ENCODE measurements around the gene TMEM147. TPM values are rescaled to one million over a fixed set of nuclear protein-coding genes. Genes with fewer than 3 reads are reported as not detected.

TMEM147 gene
- total RNA-seq, 1 donor from 2014 or later, result 87.7 TPM

DNA sequence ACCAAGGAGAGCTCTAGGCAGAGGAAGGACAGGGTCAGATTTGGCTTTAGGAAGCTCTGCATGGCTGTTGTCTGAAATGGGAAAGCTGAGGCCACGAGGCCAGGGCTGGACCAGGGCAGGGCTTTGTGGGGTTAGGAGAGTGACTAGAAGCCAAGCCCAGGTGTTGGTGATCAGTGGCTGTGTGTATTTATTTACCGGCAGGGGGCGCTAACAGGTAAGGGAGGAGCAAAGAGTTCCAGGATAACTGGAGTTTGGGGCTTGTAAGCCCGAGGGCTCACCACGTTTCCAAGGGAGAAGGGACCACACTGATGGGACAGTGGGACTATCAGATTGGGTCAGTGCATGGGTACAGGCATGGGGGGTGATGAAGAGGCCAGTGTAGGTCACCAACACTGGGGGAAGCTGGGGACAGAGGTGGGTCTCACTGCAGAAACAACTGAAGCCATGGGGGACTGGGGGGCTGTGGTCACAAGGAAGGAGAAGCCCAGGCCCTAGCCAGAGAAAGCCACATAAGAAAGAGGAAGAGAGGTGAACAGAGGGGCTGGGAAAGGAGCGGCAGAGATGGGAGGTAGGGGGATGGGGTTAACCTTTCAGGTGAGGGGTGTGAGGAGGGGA lies 3.9 kb downstream of the TMEM147 start:
- peak; percentile 36 for ATAC-seq

DNA sequence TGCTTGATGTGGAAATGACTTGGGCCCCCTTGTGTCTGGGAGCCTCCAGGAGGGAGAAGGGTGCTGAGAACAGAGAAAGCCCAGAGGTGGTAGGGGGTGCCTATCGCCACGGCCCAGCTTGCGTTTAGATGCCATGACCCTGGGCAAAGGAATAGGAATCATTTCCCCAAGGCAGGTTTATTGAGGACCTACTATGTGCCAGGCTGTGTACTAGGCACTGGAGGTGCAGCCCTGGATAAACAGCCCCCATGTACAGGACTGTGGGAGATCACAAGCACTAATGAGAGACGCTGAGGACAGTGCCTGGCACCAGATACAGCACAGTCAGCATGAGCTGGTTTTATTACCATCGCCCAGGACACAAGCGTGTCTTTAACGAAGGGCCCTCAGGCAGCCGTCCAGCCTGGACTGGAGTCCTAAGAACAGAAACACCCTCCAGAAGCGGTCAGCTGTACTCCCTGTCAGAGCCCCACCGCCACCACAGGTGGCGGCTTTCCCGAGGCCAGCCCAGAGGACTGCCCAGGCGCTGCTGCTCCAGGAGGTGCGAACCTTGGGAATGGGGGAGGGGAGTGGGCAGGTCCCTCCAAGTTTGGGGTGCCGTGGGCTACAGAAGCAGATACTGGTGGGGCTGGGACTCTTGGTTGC lies 4.6 kb downstream of the TMEM147 start:
- no peak for ATAC-seq

DNA sequence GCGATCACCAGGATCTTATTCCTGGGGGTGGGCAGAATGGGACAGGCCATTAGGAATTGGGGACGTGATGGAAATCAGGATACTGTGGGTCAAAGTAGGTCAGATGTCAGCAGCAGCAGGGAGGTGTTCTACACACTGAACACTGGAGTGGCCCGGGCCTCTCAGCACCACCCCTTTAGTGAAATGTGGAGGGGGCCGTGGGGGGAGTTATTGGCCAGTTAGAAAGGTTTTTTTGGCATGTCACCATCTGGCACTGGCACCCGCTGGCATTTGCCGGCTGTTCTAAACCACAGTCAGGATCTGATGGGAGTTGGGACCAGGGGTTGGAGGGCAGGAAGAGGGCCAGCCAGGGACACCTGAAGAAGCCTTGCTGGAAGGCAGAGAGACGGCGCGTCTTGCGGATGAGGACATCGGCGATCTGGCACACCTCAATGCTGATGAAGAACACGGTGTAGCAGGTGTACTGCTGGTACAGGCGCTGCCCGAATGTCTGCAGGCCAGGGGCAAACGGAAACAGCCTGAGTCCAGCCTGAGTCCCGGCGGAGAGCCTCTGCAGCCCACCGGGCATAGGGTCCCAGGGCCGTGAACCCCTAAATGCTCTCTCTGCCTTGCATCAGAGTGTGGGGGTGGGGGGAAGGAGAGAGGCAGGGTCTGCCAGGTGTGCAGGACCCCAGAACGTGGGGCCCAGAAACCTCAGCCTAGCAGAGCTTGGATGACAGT lies 5.8 kb downstream of the TMEM147 start:
- ATAC-seq, result no peak

DNA sequence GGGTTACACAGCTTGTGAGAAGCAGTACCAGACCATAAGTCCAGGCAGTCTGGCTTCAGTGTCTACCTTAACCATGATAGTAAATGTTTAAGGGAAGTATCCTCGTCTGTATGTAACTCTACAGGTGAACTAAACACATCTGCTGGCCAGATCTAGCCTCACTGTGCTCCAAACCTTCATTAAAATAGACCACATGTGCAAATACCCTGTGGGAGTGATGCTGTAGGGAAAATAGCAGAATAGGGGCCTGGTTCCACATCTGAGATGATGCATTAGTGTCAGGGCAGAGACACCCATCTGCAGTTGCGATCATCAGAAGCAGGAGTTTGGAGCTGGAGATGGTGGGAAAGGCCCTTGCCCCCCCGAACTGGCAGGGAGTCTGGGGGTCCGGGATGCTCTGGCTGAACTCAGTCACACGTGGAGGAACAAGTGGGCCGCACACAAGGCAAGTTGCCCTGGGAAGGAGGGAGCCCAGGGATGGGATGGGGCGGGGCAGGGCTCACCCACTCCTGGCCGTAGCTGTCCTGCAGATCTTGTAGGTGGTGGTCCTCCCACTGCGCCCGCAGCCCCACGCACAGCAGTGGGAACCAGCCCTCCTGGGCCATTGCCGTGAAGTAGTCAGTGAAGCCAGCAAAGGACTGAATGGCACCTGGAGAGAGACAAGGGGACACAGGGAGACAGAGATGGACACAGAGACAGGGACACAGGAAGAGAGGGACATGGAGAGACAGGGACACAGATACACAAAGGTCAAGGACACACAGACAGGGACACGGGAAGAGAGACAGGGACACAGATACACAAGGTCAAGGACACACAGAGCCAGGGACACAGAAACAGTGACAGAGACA lies 7.3 kb downstream of the TMEM147 start:
- ATAC-seq, result no peak

DNA sequence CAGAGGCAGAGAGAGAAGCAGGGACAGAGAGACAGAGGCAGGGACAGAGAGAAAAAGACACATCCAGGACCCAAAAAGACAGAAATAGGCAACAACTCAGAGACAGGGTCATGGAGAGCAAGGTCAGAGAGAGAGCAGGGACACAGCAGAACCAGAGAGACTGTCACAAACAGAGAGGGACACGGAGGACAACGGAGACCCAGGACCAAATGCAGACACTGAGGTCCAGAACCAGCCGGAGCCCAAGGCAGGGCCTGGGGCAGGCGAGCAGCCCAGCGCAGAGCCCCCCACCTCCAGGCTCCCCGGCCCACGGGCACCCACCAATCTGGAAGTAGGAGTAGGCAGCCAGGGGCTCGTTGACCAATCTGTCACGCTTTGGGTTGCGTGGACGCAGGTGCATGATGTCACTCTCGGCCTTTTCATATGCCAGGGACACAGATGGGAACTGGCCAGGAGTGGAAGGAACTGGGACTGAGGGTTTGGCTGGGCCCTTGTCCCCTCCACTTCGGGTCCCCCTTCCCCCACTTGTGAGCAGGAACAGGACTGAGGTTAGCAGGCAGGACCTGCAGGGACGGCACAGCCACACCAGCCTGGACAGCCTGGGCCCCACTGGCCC lies 8.1 kb downstream of the TMEM147 start:
- no peak for ATAC-seq

DNA sequence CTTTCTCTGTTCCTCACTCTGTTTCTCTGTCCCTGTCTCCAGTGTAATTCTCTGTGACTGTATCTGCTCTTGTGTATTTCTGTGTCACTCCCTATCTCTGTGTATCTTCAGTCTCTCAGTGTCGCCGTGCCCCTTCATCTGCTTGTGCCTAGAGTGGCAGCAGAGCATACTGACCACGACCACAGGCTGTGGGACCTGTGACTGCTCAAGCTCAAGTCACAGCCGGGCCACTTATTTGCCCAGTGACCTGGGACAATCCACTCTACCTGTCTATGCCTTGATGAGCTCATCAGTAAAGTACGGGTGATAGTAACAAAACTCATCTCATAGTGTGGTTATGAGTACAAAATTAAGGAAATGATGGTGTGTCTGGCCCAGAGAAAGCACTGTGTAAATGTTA lies 8.7 kb downstream of the TMEM147 start:
- no peak for ATAC-seq

DNA sequence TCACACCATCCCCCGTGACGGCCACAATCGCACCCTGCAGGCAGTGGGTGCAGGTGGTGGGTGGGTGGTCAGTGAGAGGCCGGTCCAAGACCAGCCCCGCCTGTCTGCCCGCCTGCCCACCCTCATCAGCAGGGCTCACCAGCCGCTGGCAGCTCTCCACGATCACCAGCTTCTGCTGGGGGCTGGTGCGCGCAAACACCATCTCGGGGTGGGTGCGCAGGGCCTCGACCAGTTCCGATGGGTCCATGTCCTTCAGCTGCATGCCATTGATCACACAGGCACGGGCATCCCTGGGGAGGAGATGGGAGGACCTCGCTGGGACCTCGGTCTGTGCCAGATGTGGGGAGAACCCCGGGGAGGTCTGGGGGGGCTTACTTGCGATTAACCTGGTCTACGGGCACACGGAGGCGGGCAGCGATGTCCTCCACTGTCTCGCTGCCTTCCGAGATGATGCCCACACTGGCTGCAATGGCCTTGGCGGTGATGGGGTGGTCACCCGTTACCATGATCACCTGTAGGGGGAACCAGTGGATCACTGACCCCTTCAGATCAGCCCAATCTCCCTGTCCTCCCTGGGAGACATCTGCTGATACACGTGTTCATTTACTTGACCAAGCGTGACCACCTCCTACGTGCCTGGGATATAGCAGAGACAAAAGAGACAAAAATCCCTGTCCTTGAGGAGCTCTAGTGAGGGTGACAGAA lies 10.0 kb downstream of the TMEM147 start:
- no peak for ATAC-seq

DNA sequence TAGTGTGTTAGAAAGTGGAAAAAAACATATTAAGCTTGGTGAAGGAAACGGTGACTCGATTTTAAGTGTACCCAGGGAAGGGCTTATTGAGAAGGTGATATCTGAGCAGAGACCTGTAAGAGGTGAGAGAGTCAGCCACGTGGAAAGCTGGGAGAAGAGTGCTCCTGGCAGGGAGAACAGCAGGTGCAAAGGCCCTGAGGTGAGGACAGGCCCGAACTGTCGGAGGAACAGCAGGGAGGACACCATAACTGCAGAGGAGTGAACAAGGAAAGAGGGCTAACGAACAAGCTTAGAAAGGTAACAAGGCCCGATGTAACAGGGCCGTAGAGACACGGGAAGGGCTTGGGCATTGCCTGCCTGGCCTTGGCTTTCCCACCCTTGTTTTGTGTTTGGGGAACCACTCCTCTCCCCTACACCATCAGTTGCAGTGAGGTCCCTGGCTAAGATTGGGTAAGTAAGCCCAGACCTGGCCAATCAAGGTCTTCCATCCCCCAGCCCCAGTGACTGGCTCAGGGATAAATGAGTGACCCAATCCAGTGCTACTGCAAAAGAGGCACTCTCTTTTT lies 10.7 kb downstream of the TMEM147 start:
- ATAC-seq, result no peak

DNA sequence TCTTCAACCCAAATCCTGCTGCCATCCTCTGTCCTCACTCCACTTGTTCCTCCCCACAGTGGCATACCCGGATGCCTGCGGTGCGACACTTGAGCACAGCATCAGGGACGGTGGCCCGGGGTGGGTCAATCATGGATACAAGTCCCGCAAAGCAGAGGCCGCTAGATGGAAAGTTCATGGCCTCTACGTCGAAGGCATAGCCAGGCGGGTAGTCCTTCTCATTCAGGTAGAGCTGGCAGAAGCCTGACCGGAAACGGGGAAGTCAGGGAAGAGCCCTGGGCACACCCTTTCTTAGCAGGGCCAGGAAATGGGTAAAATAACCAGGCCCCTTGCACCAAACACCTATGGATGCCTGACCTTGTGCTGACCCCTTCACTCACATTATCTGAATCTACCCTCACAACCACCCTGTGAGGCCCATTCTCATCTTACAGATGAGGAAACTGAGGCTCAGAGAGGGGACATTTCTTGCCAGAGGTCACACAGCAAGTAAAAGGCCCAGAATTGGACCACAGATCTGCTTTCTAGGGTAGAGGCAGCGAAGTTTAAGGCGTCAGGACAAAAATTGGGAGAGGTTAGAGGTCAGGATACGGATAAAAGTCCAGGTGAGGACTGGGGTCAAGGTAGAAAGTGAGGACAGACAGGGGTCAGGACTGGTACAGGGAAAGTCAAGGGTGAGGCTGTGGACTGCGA lies 11.6 kb downstream of the TMEM147 start:
- no peak for ATAC-seq

DNA sequence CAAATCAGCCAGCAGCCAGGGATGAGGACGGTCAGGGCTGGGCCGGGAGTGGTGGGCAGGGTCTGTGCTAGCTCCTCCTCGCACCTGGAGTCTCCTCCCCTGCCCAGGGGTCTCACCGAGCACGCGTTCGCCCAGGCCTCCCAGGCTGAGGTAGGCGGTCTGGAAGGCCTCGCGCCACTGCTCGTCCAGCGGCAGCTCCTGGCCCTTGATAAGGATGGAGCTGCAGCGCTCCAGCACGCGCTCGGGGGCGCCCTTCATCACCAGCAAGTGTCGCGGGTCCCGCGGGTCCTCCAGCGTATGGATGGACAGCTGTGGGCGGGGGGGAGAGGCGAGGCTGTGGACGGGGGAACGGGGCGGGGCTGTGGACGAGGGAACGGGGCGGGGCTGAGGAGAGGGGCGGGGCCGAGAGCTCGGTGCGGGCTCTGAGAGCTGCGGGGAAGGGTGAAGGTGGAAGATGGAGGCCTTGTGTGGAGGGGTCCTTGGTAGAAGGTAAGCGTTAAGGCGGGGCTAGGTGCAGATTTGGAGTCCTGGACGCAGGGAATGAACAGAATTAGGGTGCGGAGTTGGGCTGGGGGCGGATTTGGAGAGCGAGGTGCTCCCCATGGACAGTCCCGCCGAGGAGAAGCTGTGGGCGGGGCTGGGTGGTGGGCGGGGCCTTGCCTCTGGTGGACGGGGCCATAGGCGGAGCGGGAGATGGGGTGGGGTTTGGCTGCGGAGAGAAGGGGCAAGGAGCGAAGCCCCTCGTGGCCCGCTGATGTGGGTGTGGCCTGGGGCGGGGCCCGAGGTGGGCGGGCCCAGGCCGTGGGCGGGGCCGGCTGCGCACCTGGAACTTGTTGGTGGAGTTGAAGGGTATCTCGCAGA lies 12.3 kb downstream of the TMEM147 start:
- ATAC-seq, result peak; percentile 32

DNA sequence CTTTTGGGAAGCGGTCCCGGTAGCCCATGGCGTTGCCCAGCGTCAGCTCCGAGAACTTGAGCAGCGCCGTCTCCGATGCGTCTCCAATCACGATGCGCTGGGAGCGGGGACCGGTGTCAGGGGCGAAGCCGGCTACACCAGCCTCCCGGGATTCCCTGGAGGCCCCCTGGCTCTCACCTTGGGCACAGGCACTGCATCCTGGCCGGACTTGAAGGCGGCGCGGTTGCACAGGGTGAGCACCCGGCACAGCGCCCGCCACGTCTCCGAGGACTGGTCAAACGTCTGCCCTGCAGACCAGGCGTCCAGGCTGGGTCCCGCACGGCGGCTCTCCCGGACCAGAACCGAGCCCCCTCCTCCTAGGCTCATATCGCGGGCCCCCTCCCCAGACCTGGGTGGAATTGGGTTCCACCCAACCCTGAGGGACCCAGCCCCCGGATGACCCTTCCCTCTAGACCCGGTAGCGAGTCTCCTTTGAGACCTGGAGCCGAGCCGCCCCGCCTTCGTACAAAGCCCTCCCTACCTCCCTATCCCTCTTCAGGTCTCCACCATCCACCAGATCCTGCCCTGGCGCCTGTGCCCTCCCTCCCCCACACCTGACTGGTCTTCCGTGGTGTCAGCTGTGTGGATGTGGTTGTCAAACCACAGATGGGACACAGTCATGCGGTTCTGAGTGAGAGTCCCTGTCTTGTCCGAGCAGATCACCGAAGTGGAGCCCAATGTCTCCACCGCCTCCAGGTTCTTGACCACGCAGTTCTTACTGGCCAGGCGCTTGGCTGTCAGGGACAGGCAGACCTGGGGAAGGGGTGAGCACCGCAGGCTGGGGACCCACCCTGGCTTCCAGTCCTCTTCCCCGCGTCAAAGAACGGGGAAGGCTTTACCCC lies 13.2 kb downstream of the TMEM147 start:
- no peak for ATAC-seq

DNA sequence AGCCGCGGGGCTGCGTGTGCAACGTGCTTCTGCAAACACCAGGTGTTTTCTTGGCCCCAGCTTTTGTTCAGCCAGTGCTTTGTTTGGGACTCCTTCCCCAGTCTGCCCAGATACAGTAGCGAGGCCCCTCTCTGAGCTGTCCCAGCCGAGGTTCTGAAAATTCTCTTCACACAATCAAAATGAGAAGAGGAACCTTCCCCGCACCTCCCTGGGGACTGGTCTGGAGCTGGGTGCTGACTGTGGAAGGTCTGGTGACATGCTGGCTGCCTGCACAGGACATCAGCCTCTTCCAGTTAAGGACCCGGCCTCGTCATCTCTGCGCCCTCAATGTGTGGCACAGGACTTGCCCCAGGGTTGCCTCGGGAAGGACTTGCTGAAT lies 13.8 kb downstream of the TMEM147 start:
- no peak for ATAC-seq

DNA sequence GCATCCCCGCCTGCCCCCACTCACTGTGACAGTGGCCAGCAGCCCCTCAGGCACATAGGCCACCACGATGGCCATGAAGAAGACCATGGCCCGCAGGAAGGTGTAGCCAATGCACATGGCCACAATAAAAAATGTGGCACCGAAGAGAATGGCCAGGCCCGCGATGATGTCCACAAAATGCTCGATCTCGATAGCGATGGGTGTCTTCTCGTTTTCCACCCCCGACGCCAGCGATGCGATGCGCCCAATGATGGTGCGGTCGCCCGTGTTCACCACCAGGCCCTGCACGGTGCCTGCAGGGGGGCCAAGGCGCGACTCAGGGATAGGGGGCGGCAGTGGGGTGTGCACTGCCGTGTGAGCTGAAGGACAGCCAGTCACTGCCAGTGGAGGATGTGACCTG lies 14.4 kb downstream of the TMEM147 start:
- no peak for ATAC-seq

DNA sequence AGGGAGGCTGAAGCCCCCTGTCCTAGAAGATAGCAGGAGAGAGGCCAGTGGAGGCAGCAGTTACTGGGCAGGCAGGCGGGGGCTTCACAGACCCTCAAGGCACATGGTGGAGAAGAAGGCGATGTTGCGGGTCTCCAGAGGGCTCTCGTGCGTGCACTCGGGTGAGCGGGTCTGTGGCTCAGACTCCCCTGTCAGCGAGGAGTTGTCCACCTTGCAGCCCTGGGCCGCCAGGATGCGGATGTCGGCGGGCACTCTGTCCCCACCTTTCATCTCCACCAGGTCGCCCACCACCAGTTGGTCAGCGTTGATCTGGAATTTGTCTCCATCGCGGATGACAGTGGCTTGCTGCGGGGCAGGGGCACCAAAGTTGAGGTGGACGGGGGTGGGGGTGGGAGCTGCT lies 14.8 kb downstream of the TMEM147 start:
- no peak for ATAC-seq

DNA sequence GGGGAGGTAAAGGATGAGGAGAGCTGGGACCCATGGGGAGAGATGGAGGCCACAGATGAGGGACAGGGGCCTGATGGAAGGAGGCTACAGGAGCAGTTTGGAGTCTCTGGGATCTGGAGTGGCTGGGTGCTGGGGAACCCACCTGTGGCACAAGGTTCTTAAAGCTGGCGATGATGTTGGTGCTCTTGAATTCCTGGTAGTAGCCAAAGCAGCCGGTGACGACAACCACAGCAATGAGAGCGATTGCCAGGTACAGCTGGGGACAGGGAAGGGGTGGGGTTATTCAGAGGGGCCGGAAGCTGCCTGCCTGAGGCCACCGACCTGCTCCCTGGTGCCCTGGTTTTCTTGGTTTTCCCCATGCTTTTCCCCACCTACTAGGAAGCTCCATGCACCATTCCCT lies 15.3 kb downstream of the TMEM147 start:
- no peak for ATAC-seq

DNA sequence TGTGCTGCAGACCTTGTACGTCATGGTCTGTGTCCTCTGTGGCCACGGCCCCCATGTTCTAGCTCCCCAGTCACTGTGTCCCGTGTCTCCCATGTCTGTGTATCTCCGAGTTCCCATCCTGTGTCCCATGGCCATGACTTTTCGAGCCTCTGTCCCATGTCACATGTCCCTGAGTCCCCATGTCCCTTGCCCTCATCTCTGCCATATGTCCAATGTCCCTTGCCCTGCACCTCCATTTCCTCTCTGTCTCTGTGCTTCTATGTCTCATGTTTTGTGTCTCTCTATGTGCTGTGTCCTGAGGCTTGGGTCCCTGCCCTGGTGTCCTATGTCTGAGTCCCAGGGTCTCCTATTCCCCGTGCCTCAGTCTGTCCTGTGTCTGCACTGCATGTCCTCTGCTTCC lies 16.0 kb downstream of the TMEM147 start:
- no peak for ATAC-seq

DNA sequence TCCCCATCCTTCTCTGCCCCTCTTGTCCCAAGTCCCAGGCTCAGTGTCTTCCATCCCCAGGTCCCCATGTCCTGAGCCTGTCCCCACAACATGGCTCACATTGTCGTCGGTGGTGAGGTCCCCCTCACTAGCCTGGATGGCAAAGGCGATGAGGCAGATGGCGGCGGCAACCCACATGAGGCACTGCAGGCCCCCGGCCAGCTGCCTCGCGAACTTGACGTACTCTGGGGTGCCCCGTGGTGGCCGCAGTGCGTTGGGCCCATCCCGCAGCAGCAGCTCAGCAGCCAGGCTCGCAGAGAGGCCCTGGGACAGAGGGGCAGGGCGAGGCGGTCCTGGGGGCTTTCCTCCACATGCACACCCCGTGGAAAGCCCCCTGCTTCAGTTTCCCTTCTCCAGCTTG lies 16.9 kb downstream of the TMEM147 start:
- ATAC-seq, result no peak

DNA sequence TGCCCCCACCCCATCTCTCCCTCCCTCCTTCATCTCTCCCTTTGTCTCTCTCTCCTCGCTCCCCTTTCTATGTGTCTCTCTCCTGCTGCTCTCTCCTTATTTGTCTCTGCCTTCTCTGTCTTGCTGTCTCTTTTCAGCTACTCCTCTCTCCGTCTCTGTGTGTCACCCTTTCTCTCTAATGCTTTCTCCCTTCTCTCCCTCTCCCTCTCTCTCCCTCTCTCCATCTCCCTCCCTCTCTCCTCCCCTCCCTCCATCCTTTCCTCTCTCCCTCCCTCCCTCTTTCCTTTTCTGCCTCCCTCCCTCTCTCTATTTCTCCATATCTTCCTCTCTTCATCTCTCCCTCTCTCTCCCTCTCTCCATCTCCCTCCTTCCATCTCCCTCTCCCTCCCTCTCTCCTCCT lies 17.4 kb downstream of the TMEM147 start:
- ATAC-seq, result no peak

DNA sequence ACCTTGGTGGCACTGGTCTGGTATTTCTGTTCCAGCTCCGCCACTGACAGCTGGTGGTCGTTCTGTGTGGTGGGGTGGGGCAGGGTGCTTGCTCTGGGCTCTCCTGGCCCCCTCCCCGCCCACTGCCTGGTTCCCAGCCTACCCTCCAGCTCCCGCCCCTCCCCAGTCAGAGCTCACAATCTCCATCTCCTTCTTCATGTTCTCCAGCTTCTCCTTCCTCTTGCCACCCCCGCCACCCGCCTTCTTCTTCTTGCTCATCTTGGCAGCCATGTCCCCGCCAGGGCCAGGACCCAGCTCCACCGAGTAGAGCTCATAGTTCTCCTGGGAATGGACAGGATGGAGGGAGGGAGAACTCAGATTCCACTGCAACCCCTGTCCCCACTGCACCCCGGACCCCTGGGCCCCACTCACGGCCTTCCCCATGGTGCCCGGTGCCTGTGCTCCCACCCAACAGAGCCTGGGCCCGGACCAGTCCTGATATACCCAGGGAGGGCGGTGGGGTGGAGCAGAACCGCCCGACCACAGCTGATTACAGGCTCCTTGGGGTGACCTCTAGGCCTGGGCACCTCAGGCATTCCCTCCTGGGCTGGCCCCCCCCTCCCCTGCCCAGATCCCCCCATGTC lies 17.9 kb downstream of the TMEM147 start, which contains the start of gene ATP4A:
TSS of gene ATP4A (minus strand) at position 452 of the 623 bp plus-strand sequence. CDS start at position 423, 29 bp downstream.
- no peak for ATAC-seq

Measured in esophagus mucosa (tissue), 1 donor.